ENCODE measurements around the gene NCK2. TPM values are rescaled to one million over a fixed set of nuclear protein-coding genes. Genes with fewer than 3 reads are reported as not detected.

The NCK2 gene
- total and polyA plus RNA-seq, 2 of the 13 experiments (the other 11 are each of a cell fraction or from before 2014, with no cell fraction given), result 14.8 to 23.5 TPM

GRCh38 chr2:105910497-105911238 lies 166.0 kb downstream of the NCK2 start (continued):
- TF ChIP-seq ZNF232 (CRISPR knock-in tag; IDR thresholded peaks at IDR 0.05; ENCODE audit: borderline replicate concordance) (peak; percentile 69; the same call in 1 of the 2 replicates), PLSCR1 (CRISPR knock-in tag; IDR thresholded peaks at IDR 0.05; ENCODE audit: borderline replicate concordance) (no peak), ZNF296 (CRISPR knock-in tag; conservative IDR thresholded peaks at IDR 0.05) (no peak), TRIM22 (IDR thresholded peaks at IDR 0.05) (no peak), HNF1A (IDR thresholded peaks at IDR 0.05; ENCODE audit: low read depth) (peak; percentile 46; the same call in 1 of the 2 replicates), HNF1A (CRISPR knock-in tag; IDR thresholded peaks at IDR 0.05; ENCODE audit: borderline replicate concordance) (peak; percentile 75; the same call in 1 of the 2 replicates), NFKBIZ (CRISPR knock-in tag; IDR thresholded peaks at IDR 0.05) (no peak), KMT2B (CRISPR knock-in tag; IDR thresholded peaks at IDR 0.05) (0 out of 2 replicates have a peak, but pooled peaks have one; percentile 37), ZNF850 (CRISPR knock-in tag; conservative IDR thresholded peaks at IDR 0.05) (no peak), NFE2 (CRISPR knock-in tag; IDR thresholded peaks at IDR 0.05) (no peak), SIX4 (CRISPR knock-in tag; IDR thresholded peaks at IDR 0.05) (no peak), ZNF709 (CRISPR knock-in tag; IDR thresholded peaks at IDR 0.05) (no peak), ZNF253 (CRISPR knock-in tag; IDR thresholded peaks at IDR 0.05; ENCODE audit: borderline replicate concordance) (no peak), ZNF180 (CRISPR knock-in tag; IDR thresholded peaks at IDR 0.05; ENCODE audit: borderline replicate concordance, low read depth) (no peak), RXRA (CRISPR knock-in tag; IDR thresholded peaks at IDR 0.05) (peak; percentile 64; the same call in 1 of the 2 replicates), IKZF1 (IDR thresholded peaks at IDR 0.05) (no peak), ATF2 (CRISPR knock-in tag; IDR thresholded peaks at IDR 0.05) (peak; percentile 73), ZNF224 (CRISPR knock-in tag; IDR thresholded peaks at IDR 0.05) (no peak), ZFAT (CRISPR knock-in tag; conservative IDR thresholded peaks at IDR 0.05) (no peak), KAT7 (CRISPR knock-in tag; IDR thresholded peaks at IDR 0.05; ENCODE audit: borderline replicate concordance) (0 out of 2 replicates have a peak, but pooled peaks have one; percentile 67), ZNF383 (CRISPR knock-in tag; IDR thresholded peaks at IDR 0.05; ENCODE audit: borderline replicate concordance) (no peak), MYC (CRISPR knock-in tag; IDR thresholded peaks at IDR 0.05; ENCODE audit: borderline replicate concordance) (peak; percentile 60; the same call in 1 of the 2 replicates)

All from HepG2 (cell line).